HEK293 (cell line): ENCODE results near the gene CAPN10.

ENCODE experiments used
- CTCF ChIA-PET: fragments of 350-600 bp; formaldehyde crosslinking; extraction: SDS; loops from one replicate; lab custom pipeline; 2021; ENCODE audit warnings: antibody characterized with exemption; lab: Yijun Ruan, JAX
- POLR2A ChIA-PET: fragments of 300-600 bp; formaldehyde crosslinking; extraction: SDS; loops from one replicate; lab custom pipeline; 2020; ENCODE audit warnings: antibody characterized with exemption, inconsistent platforms; lab: Yijun Ruan, JAX
- H3K27ac ChIP-seq: fragments of 200-500 bp; sonication (Bioruptor generic); 2 replicates; pipeline ENCODE4 v1.5.1; 2014; ENCODE audit warnings: low read depth, low read length, control low read depth, inconsistent platforms; ENCODE audit errors: extremely low read depth
- H3K36me3 ChIP-seq, 2 experiments: fragments of 200-500 bp in 1 of 2; sonication (Bioruptor generic) in 1 of 2; 1 replicate in 1 of 2; 2 replicates in 1 of 2; pipeline ENCODE4 v1.5.1; 2014 to 2017; ENCODE audit warnings: inconsistent platforms in 2 of 2, low read length in 2 of 2; ENCODE audit not compliant: control insufficient read depth in 2 of 2, insufficient read depth in 1 of 2
- H3K4me1 ChIP-seq: fragments of 200-500 bp; sonication (Bioruptor generic); 2 replicates; pipeline ENCODE4 v1.5.1; 2014; ENCODE audit warnings: mild to moderate bottlenecking, low read length, inconsistent platforms; ENCODE audit not compliant: control insufficient read depth, insufficient read depth
- H3K4me3 ChIP-seq: 2 replicates; pipeline ENCODE4 v1.5.1; 2011; ENCODE audit warnings: low read depth, mild to moderate bottlenecking, control low read depth, low read length, moderate library complexity
- H3K9me3 ChIP-seq: fragments of 200-500 bp; sonication (Bioruptor generic); 2 replicates; pipeline ENCODE4 v1.5.1; 2014; ENCODE audit warnings: low read depth, low read length, inconsistent platforms; ENCODE audit not compliant: control insufficient read depth, insufficient read depth
- BCL11A ChIP-seq: fragments of 450-650 bp; formaldehyde crosslinking; IDR thresholded peaks from 2 replicates; pipeline ENCODE4 v1.5.1; 2016; ENCODE audit warnings: low read depth, missing biosample characterization, missing genetic modification characterization
- BCL11B ChIP-seq: fragments of 450-650 bp; formaldehyde crosslinking; IDR thresholded peaks from 2 replicates; pipeline ENCODE4 v1.5.1; 2016; ENCODE audit warnings: low read depth, missing biosample characterization, missing genetic modification characterization
- HOXC10 ChIP-seq: sonication (generic); formaldehyde crosslinking; IDR thresholded peaks from 2 replicates; pipeline ENCODE4 v1.8.1; 2023; ENCODE audit warnings: mild to moderate bottlenecking, missing genetic modification reagents
- KLF10 ChIP-seq: fragments of 450-650 bp; IDR thresholded peaks from 2 replicates; pipeline ENCODE4 v1.5.1; 2018; ENCODE audit warnings: missing biosample characterization, mild to moderate bottlenecking, missing genetic modification characterization
- SETDB1 ChIP-seq: IDR thresholded peaks from one replicate; pipeline ENCODE4 v1.6.1; 2017; ENCODE audit warnings: mild to moderate bottlenecking, low read length, moderate library complexity, mixed read lengths; ENCODE audit not compliant: insufficient read length
- ZBTB48 ChIP-seq: fragments of 450-650 bp; formaldehyde crosslinking; IDR thresholded peaks from 2 replicates; pipeline ENCODE4 v1.5.1; 2016; ENCODE audit warnings: missing biosample characterization, missing genetic modification characterization
- ZFP69B ChIP-seq: fragments of 450-650 bp; formaldehyde crosslinking; IDR thresholded peaks from 2 replicates; pipeline ENCODE4 v1.5.1; 2016; ENCODE audit warnings: missing biosample characterization, missing genetic modification characterization
- ZIC2 ChIP-seq: fragments of 450-650 bp; formaldehyde crosslinking; IDR thresholded peaks from 2 replicates; pipeline ENCODE4 v1.5.1; 2016; ENCODE audit warnings: missing biosample characterization, missing genetic modification characterization
- ZNF121 ChIP-seq: fragments of 450-650 bp; formaldehyde crosslinking; IDR thresholded peaks from 2 replicates; pipeline ENCODE4 v1.5.1; 2016; ENCODE audit warnings: missing biosample characterization, missing genetic modification characterization
- ZNF133 ChIP-seq: fragments of 450-650 bp; formaldehyde crosslinking; IDR thresholded peaks from 2 replicates; pipeline ENCODE4 v1.5.1; 2016; ENCODE audit warnings: missing biosample characterization, missing genetic modification characterization
- ZNF138 ChIP-seq: fragments of 450-650 bp; formaldehyde crosslinking; IDR thresholded peaks from 2 replicates; pipeline ENCODE4 v1.5.1; 2016; ENCODE audit warnings: missing biosample characterization, missing genetic modification characterization, borderline replicate concordance
- ZNF140 ChIP-seq: fragments of 450-650 bp; formaldehyde crosslinking; IDR thresholded peaks from 2 replicates; pipeline ENCODE4 v1.5.1; 2016; ENCODE audit warnings: missing biosample characterization, missing genetic modification characterization
- ZNF184 ChIP-seq: fragments of 450-650 bp; IDR thresholded peaks from 2 replicates; pipeline ENCODE4 v1.5.1; 2018; ENCODE audit warnings: missing biosample characterization, mild to moderate bottlenecking, missing genetic modification characterization
- ZNF211 ChIP-seq: fragments of 450-650 bp; formaldehyde crosslinking; IDR thresholded peaks from 2 replicates; pipeline ENCODE4 v1.5.1; 2016; ENCODE audit warnings: low read depth, missing biosample characterization, missing genetic modification characterization
- ZNF324 ChIP-seq: fragments of 450-650 bp; formaldehyde crosslinking; IDR thresholded peaks from 2 replicates; pipeline ENCODE4 v1.5.1; 2016; ENCODE audit warnings: missing biosample characterization, missing genetic modification characterization
- ZNF350 ChIP-seq: fragments of 450-650 bp; formaldehyde crosslinking; IDR thresholded peaks from 2 replicates; pipeline ENCODE4 v1.5.0; 2017; ENCODE audit warnings: missing biosample characterization, mild to moderate bottlenecking, missing genetic modification characterization
- ZNF404 ChIP-seq: fragments of 450-650 bp; formaldehyde crosslinking; IDR thresholded peaks from 2 replicates; pipeline ENCODE4 v1.5.1; 2017; ENCODE audit warnings: missing biosample characterization, missing genetic modification characterization
- ZNF423 ChIP-seq: fragments of 450-650 bp; formaldehyde crosslinking; IDR thresholded peaks from 2 replicates; pipeline ENCODE4 v1.5.1; 2016; ENCODE audit warnings: missing biosample characterization, missing genetic modification characterization
- ZNF48 ChIP-seq: fragments of 450-650 bp; formaldehyde crosslinking; IDR thresholded peaks from 2 replicates; pipeline ENCODE4 v1.5.1; 2016; ENCODE audit warnings: missing biosample characterization, missing genetic modification characterization
- TF ChIP-seq, protein P1 (sequence below): fragments of 450-650 bp; formaldehyde crosslinking; optimal IDR thresholded peaks from 2 replicates; pipeline ENCODE3; 2016; ENCODE audit warnings: missing biosample characterization, mild to moderate bottlenecking, missing genetic modification characterization
- TF ChIP-seq, protein P2 (sequence below): fragments of 450-650 bp; formaldehyde crosslinking; IDR thresholded peaks from 2 replicates; pipeline ENCODE4 v1.5.1; 2016; ENCODE audit warnings: missing biosample characterization, missing genetic modification characterization
- TF ChIP-seq, protein P3 (sequence below): fragments of 450-650 bp; IDR thresholded peaks from 2 replicates; pipeline ENCODE4 v1.5.1; 2018; ENCODE audit warnings: missing biosample characterization, missing genetic modification characterization
- TF ChIP-seq, protein P4 (sequence below): fragments of 450-650 bp; formaldehyde crosslinking; IDR thresholded peaks from 2 replicates; pipeline ENCODE4 v1.5.1; 2016; ENCODE audit warnings: missing biosample characterization, missing genetic modification characterization
- TF ChIP-seq, protein P5 (sequence below): fragments of 450-650 bp; formaldehyde crosslinking; IDR thresholded peaks from 2 replicates; pipeline ENCODE4 v1.5.1; 2017; ENCODE audit warnings: missing biosample characterization, missing genetic modification characterization

CAPN10 gene

DNA sequence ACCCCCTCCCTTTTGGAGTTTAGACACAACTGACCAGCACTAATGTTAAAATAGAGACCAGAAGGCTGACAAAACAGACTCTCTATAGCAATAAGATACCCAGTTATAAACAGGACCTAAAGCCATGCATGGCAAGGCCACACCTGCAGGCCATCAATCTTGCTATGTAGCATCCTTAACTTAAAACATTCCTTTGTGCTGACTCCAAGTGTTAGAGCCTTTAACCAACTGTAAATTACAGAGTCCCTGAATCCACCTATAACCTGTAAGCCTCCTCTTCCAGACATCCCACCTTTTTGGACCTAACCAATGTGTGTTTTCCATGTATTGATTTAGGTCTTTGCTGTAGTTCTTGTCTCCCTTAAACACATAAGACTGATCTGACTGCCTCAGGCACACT lies 46.6 kb upstream of the CAPN10 start:
- POLR2A ChIA-PET, result no interaction called here
- H3K4me1 ChIP-seq, result no peaks in the 10 kb centered on the region
- peaks cover 0 to 31% of the 10 kb centered on the region in 2 experiments; a peak in 2 of 3 replicates for H3K36me3 ChIP-seq
- CTCF ChIA-PET, result interaction anchor here (1.6 kb wide), 1 partner anchor 26 kb away, joined by 4 read pairs; no protein-coding TSS in a partner anchor
- H3K9me3 ChIP-seq, result no peaks in the 10 kb centered on the region
- no peak overlapping the region for H3K4me3 ChIP-seq
- TF ChIP-seq ZFP69B (tag by site-specific recombination) (no peak), BCL11A (tag by site-specific recombination) (no peak), ZNF138 (tag by site-specific recombination) (no peak), ZBTB48 (no peak), ZNF404 (tag by site-specific recombination) (no peak), KLF10 (tag by site-specific recombination) (no peak), BCL11B (tag by site-specific recombination) (no peak), ZNF133 (tag by site-specific recombination) (no peak), HOXC10 (CRISPR knock-in tag) (no peak), ZNF324 (tag by site-specific recombination) (no peak), ZNF140 (tag by site-specific recombination) (no peak), ZNF184 (tag by site-specific recombination) (no peak), ZNF121 (tag by site-specific recombination) (no peak), ZIC2 (no peak), ZNF211 (tag by site-specific recombination) (no peak), ZNF423 (tag by site-specific recombination) (no peak)
- TF ChIP-seq, protein P1, sequence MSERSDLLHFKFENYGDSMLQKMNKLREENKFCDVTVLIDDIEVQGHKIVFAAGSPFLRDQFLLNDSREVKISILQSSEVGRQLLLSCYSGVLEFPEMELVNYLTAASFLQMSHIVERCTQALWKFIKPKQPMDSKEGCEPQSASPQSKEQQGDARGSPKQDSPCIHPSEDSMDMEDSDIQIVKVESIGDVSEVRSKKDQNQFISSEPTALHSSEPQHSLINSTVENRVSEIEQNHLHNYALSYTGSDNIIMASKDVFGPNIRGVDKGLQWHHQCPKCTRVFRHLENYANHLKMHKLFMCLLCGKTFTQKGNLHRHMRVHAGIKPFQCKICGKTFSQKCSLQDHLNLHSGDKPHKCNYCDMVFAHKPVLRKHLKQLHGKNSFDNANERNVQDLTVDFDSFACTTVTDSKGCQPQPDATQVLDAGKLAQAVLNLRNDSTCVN (tag by site-specific recombination), result no peak
- TF ChIP-seq, protein P2, sequence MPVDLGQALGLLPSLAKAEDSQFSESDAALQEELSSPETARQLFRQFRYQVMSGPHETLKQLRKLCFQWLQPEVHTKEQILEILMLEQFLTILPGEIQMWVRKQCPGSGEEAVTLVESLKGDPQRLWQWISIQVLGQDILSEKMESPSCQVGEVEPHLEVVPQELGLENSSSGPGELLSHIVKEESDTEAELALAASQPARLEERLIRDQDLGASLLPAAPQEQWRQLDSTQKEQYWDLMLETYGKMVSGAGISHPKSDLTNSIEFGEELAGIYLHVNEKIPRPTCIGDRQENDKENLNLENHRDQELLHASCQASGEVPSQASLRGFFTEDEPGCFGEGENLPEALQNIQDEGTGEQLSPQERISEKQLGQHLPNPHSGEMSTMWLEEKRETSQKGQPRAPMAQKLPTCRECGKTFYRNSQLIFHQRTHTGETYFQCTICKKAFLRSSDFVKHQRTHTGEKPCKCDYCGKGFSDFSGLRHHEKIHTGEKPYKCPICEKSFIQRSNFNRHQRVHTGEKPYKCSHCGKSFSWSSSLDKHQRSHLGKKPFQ (tag by site-specific recombination), result no peak
- TF ChIP-seq, protein P3, sequence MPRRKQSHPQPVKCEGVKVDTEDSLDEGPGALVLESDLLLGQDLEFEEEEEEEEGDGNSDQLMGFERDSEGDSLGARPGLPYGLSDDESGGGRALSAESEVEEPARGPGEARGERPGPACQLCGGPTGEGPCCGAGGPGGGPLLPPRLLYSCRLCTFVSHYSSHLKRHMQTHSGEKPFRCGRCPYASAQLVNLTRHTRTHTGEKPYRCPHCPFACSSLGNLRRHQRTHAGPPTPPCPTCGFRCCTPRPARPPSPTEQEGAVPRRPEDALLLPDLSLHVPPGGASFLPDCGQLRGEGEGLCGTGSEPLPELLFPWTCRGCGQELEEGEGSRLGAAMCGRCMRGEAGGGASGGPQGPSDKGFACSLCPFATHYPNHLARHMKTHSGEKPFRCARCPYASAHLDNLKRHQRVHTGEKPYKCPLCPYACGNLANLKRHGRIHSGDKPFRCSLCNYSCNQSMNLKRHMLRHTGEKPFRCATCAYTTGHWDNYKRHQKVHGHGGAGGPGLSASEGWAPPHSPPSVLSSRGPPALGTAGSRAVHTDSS (tag by site-specific recombination), result no peak
- TF ChIP-seq, protein P4, sequence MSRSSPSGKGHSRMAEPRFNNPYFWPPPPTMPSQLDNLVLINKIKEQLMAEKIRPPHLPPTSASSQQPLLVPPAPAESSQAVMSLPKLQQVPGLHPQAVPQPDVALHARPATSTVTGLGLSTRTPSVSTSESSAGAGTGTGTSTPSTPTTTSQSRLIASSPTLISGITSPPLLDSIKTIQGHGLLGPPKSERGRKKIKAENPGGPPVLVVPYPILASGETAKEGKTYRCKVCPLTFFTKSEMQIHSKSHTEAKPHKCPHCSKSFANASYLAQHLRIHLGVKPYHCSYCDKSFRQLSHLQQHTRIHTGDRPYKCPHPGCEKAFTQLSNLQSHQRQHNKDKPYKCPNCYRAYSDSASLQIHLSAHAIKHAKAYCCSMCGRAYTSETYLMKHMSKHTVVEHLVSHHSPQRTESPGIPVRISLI (tag by site-specific recombination), result no peak
- no peak overlapping the region for H3K27ac ChIP-seq

DNA sequence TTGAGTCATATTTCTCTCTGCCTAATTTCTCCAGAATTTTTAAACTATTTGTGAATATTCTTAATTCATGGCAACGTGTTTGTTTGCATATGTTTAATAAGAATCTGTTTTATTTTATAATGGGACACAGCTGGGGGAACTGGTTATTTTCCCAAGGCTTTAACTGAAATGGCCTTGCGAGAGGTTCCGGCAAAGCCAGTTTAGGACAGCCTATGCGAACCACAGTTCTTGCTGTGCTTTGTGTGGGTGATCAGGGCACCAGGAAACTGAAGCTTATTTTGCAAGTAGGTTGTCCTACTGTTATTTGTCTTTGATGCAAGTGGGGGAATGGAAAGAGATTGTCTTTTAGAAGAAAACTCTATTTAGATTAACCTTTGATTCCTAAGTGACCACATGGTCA lies 35.2 kb upstream of the CAPN10 start:
- Histone ChIP-seq H3K36me3 (peaks cover 0 to 26% of the 10 kb centered on the region in 2 experiments; a peak in 1 of 3 replicates), H3K27ac (no peak overlapping the region), H3K4me3 (no peak overlapping the region)
- TF ChIP-seq ZNF48 (tag by site-specific recombination), result no peak
- TF ChIP-seq, protein P5, sequence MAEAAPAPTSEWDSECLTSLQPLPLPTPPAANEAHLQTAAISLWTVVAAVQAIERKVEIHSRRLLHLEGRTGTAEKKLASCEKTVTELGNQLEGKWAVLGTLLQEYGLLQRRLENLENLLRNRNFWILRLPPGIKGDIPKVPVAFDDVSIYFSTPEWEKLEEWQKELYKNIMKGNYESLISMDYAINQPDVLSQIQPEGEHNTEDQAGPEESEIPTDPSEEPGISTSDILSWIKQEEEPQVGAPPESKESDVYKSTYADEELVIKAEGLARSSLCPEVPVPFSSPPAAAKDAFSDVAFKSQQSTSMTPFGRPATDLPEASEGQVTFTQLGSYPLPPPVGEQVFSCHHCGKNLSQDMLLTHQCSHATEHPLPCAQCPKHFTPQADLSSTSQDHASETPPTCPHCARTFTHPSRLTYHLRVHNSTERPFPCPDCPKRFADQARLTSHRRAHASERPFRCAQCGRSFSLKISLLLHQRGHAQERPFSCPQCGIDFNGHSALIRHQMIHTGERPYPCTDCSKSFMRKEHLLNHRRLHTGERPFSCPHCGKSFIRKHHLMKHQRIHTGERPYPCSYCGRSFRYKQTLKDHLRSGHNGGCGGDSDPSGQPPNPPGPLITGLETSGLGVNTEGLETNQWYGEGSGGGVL (tag by site-specific recombination), result no peak
- no peak for TF ChIP-seq BCL11A (tag by site-specific recombination)
- TF ChIP-seq SETDB1, result peak; percentile 85
- TF ChIP-seq ZNF350 (tag by site-specific recombination), result no peak
- TF ChIP-seq, protein P2 (tag by site-specific recombination), result no peak
- TF ChIP-seq, all 188 proteins: peak for 1
- ChIA-PET CTCF (interaction anchor here (0.6 to 1.2 kb wide), 4 partner anchors 11 to 455 kb away, joined by 3 read pairs; no protein-coding TSS in a partner anchor), POLR2A (interaction anchor here (0.9 to 1.1 kb wide), 2 partner anchors 12 to 30 kb away, joined by 3 to 4 read pairs; no protein-coding TSS in a partner anchor)
- H3K4me1 ChIP-seq, result no peaks in the 10 kb centered on the region
- no peaks in the 10 kb centered on the region for H3K9me3 ChIP-seq
